Testis (tissue), 2 donors: ENCODE measurements around the gene PNMA8A.

ENCODE experiments used
- POLR2A ChIP-seq: fragments of 450-650 bp; IDR thresholded peaks from one replicate; pipeline ENCODE4 v1.6.1; 2017; ENCODE audit warnings: antibody characterized with exemption, mild to moderate bottlenecking, moderate library complexity
- TF ChIP-seq, protein P1 (sequence below), 3 experiments: fragments of 450-650 bp in 2 of 3; fragments of 200-600 bp in 1 of 3; sonication (generic) in 1 of 3; IDR thresholded peaks; one replicate each; pipeline ENCODE4 v1.5.1; 2016 to 2019; ENCODE audit warnings: antibody characterized with exemption in 3 of 3, mild to moderate bottlenecking in 2 of 3, moderate library complexity in 1 of 3

GRCh38 chr19:46494941-46495785, 23.8 kb upstream of the PNMA8A start:
- TF ChIP-seq, protein P1, sequence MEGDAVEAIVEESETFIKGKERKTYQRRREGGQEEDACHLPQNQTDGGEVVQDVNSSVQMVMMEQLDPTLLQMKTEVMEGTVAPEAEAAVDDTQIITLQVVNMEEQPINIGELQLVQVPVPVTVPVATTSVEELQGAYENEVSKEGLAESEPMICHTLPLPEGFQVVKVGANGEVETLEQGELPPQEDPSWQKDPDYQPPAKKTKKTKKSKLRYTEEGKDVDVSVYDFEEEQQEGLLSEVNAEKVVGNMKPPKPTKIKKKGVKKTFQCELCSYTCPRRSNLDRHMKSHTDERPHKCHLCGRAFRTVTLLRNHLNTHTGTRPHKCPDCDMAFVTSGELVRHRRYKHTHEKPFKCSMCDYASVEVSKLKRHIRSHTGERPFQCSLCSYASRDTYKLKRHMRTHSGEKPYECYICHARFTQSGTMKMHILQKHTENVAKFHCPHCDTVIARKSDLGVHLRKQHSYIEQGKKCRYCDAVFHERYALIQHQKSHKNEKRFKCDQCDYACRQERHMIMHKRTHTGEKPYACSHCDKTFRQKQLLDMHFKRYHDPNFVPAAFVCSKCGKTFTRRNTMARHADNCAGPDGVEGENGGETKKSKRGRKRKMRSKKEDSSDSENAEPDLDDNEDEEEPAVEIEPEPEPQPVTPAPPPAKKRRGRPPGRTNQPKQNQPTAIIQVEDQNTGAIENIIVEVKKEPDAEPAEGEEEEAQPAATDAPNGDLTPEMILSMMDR (IDR thresholded peaks at IDR 0.05) = no peak
- no peak for TF ChIP-seq POLR2A
